AG10803 (cell line): ENCODE results near the gene MYCBPAP.

Source experiments
- DNase-seq: peaks from one replicate; pipeline ENCODE4 v3.0.0; 2010; ENCODE audit warnings: low read depth
- H3K4me3 ChIP-seq: 2 replicates; pipeline ENCODE4 v1.5.1; 2011; ENCODE audit warnings: mild to moderate bottlenecking, low read length, control low read depth
- TF ChIP-seq, protein P1 (sequence below): conservative IDR thresholded peaks from 2 replicates; pipeline ENCODE4 v1.5.1; 2011; ENCODE audit warnings: mild to moderate bottlenecking, low read length, control low read depth, inconsistent platforms

Gene MYCBPAP

DNA sequence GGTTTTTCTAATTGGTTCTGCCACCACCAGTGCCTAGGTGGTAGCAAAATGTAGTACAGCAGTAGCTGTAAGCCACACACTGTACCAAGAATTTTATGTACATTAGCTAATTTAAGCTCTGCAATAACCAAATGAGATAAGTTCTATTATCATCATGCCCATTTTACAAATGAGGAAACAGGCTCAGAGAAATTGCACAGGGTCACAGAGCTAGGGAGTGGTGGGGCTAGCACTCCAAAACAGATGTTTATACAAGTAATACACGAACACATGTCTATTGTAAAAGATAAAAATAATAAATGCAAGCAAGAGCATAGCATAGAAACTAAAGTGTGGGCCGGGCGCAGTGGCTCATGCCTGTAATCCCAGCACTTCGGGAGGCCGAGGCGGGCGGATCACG lies 16.0 kb upstream of the MYCBPAP start:
- no peak overlapping the region for H3K4me3 ChIP-seq
- DNase-seq, result no peak
- TF ChIP-seq, protein P1, sequence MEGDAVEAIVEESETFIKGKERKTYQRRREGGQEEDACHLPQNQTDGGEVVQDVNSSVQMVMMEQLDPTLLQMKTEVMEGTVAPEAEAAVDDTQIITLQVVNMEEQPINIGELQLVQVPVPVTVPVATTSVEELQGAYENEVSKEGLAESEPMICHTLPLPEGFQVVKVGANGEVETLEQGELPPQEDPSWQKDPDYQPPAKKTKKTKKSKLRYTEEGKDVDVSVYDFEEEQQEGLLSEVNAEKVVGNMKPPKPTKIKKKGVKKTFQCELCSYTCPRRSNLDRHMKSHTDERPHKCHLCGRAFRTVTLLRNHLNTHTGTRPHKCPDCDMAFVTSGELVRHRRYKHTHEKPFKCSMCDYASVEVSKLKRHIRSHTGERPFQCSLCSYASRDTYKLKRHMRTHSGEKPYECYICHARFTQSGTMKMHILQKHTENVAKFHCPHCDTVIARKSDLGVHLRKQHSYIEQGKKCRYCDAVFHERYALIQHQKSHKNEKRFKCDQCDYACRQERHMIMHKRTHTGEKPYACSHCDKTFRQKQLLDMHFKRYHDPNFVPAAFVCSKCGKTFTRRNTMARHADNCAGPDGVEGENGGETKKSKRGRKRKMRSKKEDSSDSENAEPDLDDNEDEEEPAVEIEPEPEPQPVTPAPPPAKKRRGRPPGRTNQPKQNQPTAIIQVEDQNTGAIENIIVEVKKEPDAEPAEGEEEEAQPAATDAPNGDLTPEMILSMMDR, result no peak

DNA sequence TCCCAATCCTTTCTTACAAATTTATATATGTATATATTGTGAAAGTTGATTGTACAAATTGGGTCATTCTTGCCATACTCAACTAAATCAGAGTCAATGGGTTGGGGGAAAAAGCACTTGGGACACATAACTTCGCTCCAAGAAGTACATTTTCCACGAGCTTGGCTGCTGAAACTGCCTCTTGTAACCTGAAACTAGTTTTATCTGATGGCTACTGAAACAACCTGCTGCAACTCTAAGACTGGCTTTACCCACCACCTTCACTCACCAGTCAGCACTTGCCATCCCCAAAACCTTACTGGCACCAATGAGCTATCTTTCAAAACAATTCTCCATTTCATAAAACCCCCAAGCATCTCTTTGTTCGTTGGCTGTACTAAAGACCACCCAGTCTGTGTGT lies 14.5 kb upstream of the MYCBPAP start:
- TF ChIP-seq, protein P1, result no peak
- H3K4me3 ChIP-seq, result no peak overlapping the region
- DNase-seq, result no peak

DNA sequence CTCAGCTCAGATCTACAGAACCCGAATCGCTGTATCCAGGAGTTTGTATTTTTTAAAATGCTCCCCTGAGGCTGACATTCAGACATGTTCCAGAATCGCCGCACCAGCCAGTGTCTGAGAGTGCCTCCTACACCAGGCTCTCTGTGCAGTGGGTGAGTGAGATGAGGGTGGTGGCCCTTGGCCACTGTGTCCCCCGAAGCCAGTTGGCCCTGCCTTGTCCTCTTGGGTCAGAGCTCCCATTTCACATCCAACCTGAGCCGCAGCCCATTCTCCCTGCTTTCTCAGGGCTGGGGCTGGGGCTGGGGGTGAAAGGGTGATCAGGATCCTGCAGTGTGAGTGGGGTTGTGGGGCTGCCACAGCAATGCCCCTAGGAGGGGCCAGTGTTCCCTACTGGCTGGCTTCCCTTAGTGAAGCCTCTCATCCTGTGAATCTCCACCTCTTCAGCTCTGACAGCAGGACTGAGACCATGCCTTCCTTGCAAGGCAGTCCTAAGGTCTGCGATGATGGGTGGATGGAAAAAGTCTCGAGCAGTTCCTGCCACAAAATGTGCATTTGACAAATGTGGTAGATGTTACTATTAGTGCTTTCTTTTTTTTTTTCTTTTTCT lies 12.9 kb upstream of the MYCBPAP start:
- H3K4me3 ChIP-seq, result no peak overlapping the region
- no peak for DNase-seq
- TF ChIP-seq, protein P1, result no peak

DNA sequence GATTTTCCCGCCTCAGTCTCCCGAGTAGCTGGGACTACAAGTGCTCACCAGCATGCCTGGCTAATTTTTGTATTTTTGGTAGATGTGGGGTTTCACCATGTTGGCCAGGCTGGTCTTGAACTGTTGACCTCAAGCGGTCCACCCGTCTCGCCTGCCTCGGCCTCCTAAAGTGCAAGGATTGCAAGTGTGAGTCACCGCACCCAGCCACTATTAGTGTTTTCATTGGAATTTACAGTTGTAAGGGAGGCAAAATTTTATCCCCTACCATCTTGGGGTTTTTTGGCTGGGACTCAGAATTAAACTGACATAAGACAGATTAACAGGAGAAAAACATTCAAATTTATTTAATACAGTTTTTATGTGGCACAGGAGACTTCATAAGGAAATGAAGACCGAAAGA lies 12.3 kb upstream of the MYCBPAP start:
- DNase-seq, result peak; percentile 43
- no peak overlapping the region for H3K4me3 ChIP-seq
- TF ChIP-seq, protein P1, result no peak

DNA sequence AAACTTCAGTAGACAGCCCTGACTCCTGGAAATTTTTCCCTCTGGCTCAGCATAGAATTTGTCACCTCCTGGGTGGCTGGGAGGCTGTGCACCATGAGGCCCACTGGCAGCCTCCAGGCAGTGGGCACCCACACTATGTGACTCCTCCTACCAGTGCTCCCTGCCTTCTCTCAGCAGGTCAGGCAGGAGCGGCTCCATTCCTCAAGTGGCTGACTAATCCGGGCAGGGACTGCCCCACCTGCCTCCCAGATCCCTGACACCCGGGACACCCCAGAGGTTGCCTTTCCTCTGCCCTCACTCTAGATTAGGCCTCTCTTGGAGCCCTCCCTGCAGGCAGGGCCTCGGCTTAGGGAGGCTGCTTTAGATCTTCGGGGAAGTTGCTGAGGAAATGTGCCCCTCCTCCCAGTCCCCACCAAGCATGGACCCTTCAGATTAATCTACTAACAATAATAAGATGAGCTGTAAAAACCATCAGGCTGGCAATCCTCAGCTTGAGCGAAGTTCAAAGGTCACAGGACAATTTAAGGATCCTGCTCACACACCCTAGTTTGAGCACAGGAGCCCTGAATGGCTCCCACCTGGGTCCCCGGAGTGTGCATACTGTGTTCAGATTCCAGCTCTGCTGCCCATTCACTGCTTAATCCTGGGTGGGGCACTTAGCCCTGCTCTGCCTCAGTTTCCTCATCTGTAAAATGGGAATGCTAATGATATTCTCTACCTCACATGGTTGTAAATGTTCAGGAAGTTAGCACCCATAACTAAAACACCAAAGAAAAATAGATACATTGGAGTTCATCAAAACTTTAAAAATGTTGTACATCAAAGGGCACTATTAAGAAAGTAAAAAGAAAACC lies 10.0 kb upstream of the MYCBPAP start:
- no peak for DNase-seq
- TF ChIP-seq, protein P1, result no peak
- H3K4me3 ChIP-seq, result no peak overlapping the region

DNA sequence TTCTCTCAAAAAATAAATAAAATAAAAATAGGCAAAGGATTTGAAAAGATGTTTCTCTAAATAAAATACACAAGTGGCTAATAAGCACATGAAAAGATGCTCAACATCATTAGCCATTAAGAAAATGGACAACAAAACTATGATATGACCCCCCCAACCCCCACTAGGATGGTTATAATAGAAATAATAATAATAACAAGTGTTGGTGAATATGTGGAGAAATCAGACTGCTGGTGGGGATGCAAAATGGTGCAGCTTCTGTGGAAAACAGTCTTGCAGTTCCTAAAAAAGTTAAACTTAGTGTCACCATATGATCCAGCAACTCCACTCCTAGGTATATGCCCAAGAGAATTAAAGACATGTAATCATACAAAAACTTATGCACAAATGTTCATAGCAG lies 9.0 kb upstream of the MYCBPAP start:
- no peak overlapping the region for H3K4me3 ChIP-seq
- no peak for DNase-seq
- TF ChIP-seq, protein P1, result no peak

DNA sequence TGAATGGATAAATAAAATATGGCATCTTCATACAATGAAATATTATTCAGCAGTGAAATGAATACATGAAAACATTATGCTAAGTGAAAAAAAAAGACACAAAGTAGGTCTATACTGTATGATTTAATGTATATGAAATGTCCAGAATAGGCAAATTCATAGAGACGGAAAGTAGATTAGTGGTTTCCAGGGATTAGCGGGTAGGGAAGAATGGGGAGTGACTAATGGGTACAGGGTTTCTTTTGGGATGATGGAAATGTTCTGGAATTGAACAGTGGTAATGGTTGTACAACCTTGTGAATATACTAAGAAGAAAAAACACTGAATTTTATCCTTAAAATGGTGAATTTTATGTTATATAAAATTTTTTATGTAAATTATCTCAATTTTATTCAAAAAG lies 8.5 kb upstream of the MYCBPAP start:
- no peak overlapping the region for H3K4me3 ChIP-seq
- no peak for DNase-seq
- TF ChIP-seq, protein P1, result no peak
